ENCODE measurements around the gene CLNS1A.
"Not testable (repeated sequence)": the region's sequence is repeated elsewhere in the genome, so short reads cannot be mapped to it uniquely, and the experiment has no call there.

The CLNS1A gene

GRCh38 chr11:77637345-77638165 is at the start of gene CLNS1A:
CLNS1A (minus strand) TSS chr11:77637794; CDS start chr11:77637714, 80 bp downstream.
- DNase-seq (ENCODE audit: low spot score) = peak; percentile 72

GRCh38 chr11:77687088-77687487 is 49.5 kb upstream of the CLNS1A start:
- DNase-seq (ENCODE audit: low spot score) = no peak

GRCh38 chr11:77677138-77677537 is 39.5 kb upstream of the CLNS1A start:
- DNase-seq (ENCODE audit: low spot score) = no peak

- peak; percentile 20 for DNase-seq (ENCODE audit: low spot score)
Observed at GRCh38 chr11:77672264-77672663, 34.7 kb upstream of the CLNS1A start.

- DNase-seq (ENCODE audit: low spot score) = no peak
Observed at GRCh38 chr11:77669848-77670511, 32.4 kb upstream of the CLNS1A start.

- no peak for DNase-seq (ENCODE audit: low spot score)
Observed at GRCh38 chr11:77668760-77669159, 31.2 kb upstream of the CLNS1A start.

GRCh38 chr11:77665240-77665965 is 27.8 kb upstream of the CLNS1A start:
- DNase-seq (ENCODE audit: low spot score) = no peak

- DNase-seq (ENCODE audit: low spot score) = no peak
Observed at GRCh38 chr11:77661670-77662069, 24.1 kb upstream of the CLNS1A start.

GRCh38 chr11:77660947-77661346 is 23.4 kb upstream of the CLNS1A start:
- DNase-seq (ENCODE audit: low spot score) = no peak

- no peak for DNase-seq (ENCODE audit: low spot score)
Observed at GRCh38 chr11:77658213-77659013, 20.8 kb upstream of the CLNS1A start.

GRCh38 chr11:77656362-77656761 is 18.8 kb upstream of the CLNS1A start:
- no peak for DNase-seq (ENCODE audit: low spot score)

- no peak for DNase-seq (ENCODE audit: low spot score)
Observed at GRCh38 chr11:77654770-77655434, 17.3 kb upstream of the CLNS1A start.

GRCh38 chr11:77650123-77650522 is 12.5 kb upstream of the CLNS1A start:
- DNase-seq (ENCODE audit: low spot score) = no peak

- no peak for DNase-seq (ENCODE audit: low spot score)
Observed at GRCh38 chr11:77647654-77648305, 10.2 kb upstream of the CLNS1A start.

GRCh38 chr11:77644887-77645286 is 7.3 kb upstream of the CLNS1A start:
- DNase-seq (ENCODE audit: low spot score) = no peak

- no peak for DNase-seq (ENCODE audit: low spot score)
Observed at GRCh38 chr11:77642228-77642627, 4.6 kb upstream of the CLNS1A start.

- no peak for DNase-seq (ENCODE audit: low spot score)
Observed at GRCh38 chr11:77636731-77637344, 756 bp downstream of the CLNS1A start.

- DNase-seq (ENCODE audit: low spot score) = not testable (repeated sequence)
Observed at GRCh38 chr11:77633926-77634325, 3.7 kb downstream of the CLNS1A start.

- DNase-seq (ENCODE audit: low spot score) = no peak
Observed at GRCh38 chr11:77630157-77630710, 7.4 kb downstream of the CLNS1A start.

GRCh38 chr11:77619576-77620198 is 17.9 kb downstream of the CLNS1A start:
- peak; percentile 70 for DNase-seq (ENCODE audit: low spot score)

All from hematopoietic multipotent progenitor cell treated with erythropoietin and hydrocortisone succinate and interleukin-3 and kit ligand, for 15 days (in vitro differentiated cells).